GM18909 (cell line): ENCODE results near the gene ITPKB.
"Not testable (repeated sequence)": the region's sequence is repeated elsewhere in the genome, so short reads cannot be mapped to it uniquely, and the experiment has no call there.

Source experiments
- ATAC-seq: cut with Tn5 transposase; IDR thresholded peaks from one replicate; pipeline ENCODE4 v1.9.1; 2021; ENCODE audit warnings: mild to moderate bottlenecking; ENCODE audit not compliant: unreplicated experiment, poor library complexity

The ITPKB gene

GRCh38 chr1:226629896-226630550 is 109.1 kb downstream of the ITPKB start:
- no peak for ATAC-seq

GRCh38 chr1:226629210-226629895 is 109.7 kb downstream of the ITPKB start:
- ATAC-seq, result no peak

- no peak for ATAC-seq
These were observed 110.4 kb downstream of the ITPKB start for GRCh38 chr1:226628612-226629155.

GRCh38 chr1:226627924-226628611 is 111.0 kb downstream of the ITPKB start:
- ATAC-seq, result no peak

GRCh38 chr1:226627050-226627755 is 111.9 kb downstream of the ITPKB start:
- ATAC-seq, result no peak

- ATAC-seq, result peak; percentile 68
These were observed 112.5 kb downstream of the ITPKB start for GRCh38 chr1:226626577-226626956.

GRCh38 chr1:226625832-226626576 is 113.1 kb downstream of the ITPKB start:
- ATAC-seq, result peak; percentile 25

GRCh38 chr1:226625326-226625725 is 113.8 kb downstream of the ITPKB start:
- no peak for ATAC-seq

GRCh38 chr1:226624526-226624925 is 114.6 kb downstream of the ITPKB start:
- ATAC-seq, result no peak

GRCh38 chr1:226622012-226622411 is 117.1 kb downstream of the ITPKB start:
- no peak for ATAC-seq

- ATAC-seq, result no peak
These were observed 120.1 kb downstream of the ITPKB start for GRCh38 chr1:226619031-226619430.

GRCh38 chr1:226618380-226618779 is 120.7 kb downstream of the ITPKB start:
- ATAC-seq, result no peak

- ATAC-seq, result not testable (repeated sequence)
These were observed 121.4 kb downstream of the ITPKB start for GRCh38 chr1:226617719-226618118.

GRCh38 chr1:226617109-226617508 is 122.0 kb downstream of the ITPKB start:
- no peak for ATAC-seq

- no peak for ATAC-seq
These were observed 122.4 kb downstream of the ITPKB start for GRCh38 chr1:226616636-226617035.

GRCh38 chr1:226615876-226616275 is 123.2 kb downstream of the ITPKB start:
- no peak for ATAC-seq

GRCh38 chr1:226611980-226612379 is 127.1 kb downstream of the ITPKB start:
- ATAC-seq, result not testable (repeated sequence)

- no peak for ATAC-seq
These were observed 127.8 kb downstream of the ITPKB start for GRCh38 chr1:226611301-226611700.

GRCh38 chr1:226610671-226611070 is 128.4 kb downstream of the ITPKB start:
- ATAC-seq, result no peak
